RKO (cell line): ENCODE measurements around the gene KRIT1.
"Not testable (repeated sequence)": the region's sequence is repeated elsewhere in the genome, so short reads cannot be mapped to it uniquely, and the experiment has no call there.

Source experiments
- DNase-seq: peaks from one replicate; pipeline ENCODE4 v3.0.0-alpha.2; 2016; ENCODE audit warnings: low spot score

The KRIT1 gene

DNA sequence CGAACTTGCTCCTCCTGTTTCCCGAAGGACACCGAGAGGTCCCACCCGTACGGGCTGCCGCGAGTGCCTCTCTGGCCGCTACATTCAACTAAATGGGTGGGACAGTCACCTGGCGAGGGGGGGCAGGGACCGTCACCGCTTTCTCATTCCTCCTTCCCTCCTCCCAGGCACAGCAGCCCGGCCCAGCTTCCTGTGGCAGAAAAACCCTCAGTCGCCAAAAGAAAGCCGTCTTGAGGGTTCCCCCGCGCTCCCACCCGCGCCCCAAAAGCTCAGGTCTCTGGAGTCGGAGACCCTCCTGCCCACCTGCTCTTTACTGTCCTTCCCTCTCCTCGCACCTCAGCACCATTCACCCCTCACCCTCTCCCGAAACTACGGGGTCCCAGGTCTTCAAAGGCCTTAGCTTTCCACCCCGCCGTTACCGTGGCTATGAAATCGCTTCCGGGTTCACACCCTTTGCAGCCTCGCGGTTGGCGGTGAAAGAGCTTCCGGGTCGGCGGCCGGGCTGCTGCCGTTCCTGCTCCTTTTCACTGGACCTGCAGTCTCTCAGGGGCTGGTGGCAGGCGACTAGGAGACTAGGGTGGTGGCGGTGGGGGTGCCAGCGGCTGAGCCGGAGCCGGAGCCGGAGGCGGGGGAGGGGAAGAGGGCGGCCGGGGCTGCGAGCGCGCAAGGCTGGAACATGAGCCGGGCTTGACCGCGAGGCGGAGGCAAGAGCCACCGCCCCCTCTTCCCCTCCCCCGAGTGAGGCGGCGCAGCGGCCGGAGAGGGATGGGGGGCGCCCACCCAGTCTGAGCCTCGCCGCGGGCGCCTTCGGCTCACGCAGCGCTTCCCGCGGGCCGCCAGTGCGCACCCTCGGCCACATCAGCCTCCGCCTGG is at the start of gene KRIT1, which contains the start of gene ANKIB1:
Gene KRIT1 (minus strand): TSS at position 428 of the 873 bp plus-strand sequence. CDS start 3,779 bp downstream, outside the sequence.
Gene ANKIB1 (plus strand): TSS at position 488 of the 873 bp plus-strand sequence. CDS start 49,005 bp downstream, outside the sequence.
- DNase-seq, result peak; percentile 94

GRCh38 chr7:92295391-92295790 is 49.7 kb upstream of the KRIT1 start:
- no peak for DNase-seq

DNA sequence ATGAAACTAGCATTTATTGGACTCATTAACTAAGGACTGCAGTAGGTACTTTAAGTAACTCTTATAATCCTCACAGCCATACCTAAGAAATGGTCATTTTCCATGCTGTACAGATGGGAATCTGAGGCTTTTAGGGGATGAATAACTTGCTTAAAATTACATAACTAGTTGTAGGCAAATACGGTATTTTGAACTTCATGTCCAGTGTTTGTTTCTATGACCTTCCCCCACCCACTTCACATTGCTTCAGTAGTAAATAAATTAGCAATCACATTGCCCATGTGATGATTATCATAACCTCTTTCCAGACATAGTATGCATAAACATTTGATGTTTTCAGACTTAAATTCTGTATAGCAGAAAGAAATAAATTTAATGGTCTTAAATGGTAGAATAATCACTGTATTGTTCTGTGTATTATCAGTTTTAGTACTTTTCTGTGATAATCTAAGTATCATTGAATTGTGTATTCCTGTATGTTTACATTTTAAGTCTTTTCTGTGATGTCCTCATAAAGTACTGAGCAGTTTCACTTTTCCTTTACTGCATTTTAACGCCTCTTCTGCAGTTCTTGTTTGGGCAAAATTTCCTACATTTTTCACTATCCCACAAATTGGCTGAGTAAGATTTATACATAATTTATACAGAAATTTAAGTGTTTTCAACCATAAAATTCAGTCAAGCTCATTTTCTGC is 48.3 kb upstream of the KRIT1 start:
- DNase-seq, result no peak

DNA sequence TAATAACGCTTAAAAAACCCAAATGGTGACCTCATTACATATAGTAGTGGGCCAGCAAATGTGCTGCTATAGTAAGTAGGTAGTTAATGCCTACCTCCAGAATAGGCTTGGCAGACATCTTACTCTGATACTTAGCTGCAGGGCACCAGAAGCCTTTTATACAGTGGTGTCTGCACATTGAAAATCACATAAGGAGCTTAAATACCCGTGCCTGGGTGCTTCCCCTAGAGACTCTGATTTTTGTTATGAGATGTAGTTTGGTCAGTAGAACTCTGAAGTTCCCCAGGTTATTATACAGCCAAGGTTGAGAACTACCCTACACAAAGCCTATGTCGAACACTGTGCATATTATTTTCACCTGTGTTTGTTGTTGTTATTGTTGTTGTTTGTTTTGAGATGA is 47.3 kb upstream of the KRIT1 start:
- DNase-seq, result no peak

DNA sequence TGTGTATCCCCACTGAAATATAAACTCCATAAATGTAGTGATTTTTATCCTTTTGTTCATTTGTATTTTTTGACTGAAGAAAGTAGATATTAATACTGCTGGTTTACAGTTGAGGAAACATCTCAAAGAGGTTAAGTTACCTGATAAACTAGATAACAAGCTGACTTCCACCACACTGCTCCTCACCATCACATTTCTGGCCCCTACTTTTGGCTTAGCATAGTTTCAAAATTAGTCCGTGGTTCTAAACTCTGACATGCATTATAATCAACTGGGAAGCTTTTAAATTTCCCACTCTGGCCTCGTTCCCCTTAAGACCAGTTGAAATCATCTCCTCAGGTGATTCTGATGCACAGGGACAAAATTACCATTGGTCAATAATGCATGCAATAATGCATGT is 43.6 kb upstream of the KRIT1 start:
- no peak for DNase-seq

DNA sequence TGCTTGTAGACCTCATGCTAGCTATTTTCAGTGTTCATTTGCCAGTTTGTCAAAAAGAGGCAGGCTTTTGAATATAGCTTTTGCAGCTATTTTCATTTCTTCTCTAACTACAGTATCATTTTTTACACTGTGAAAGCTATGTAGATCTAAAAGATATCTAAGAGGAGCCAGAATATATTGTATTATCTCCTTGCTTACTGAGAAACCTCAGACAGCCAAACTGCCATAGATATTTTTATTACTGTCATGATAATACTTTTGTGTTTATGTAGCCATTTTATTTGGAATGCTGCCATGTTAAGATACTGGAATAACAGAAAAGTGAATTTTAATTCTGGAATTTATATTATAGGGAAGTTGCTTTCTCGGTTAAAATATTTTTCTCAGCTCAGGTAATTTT is 37.2 kb upstream of the KRIT1 start:
- no peak for DNase-seq

- DNase-seq, result no peak
These were observed 36.6 kb upstream of the KRIT1 start for GRCh38 chr7:92282221-92282814.

GRCh38 chr7:92281031-92281430 is 35.3 kb upstream of the KRIT1 start:
- no peak for DNase-seq

GRCh38 chr7:92279396-92280031 is 33.8 kb upstream of the KRIT1 start:
- DNase-seq, result no peak

GRCh38 chr7:92276460-92276864 is 30.7 kb upstream of the KRIT1 start:
- no peak for DNase-seq

DNA sequence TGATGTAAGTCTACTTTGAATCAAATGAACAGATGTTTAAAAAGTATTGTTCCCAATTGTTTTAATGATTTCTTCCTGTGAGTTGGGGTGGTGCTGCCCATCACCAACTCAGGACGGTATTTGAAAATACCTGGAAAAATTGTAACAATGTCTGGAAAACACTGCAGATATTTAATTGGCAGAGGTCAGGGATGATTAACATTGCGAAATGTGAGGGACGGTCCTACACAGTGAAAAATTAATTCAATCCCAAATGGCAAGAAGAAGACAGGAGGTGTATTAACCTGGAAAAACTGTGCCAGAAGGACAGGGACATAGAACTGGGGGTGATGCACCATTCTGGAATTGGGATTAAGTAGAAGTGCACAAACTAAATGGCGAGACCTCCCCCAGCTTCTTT is 29.6 kb upstream of the KRIT1 start:
- DNase-seq, result no peak

DNA sequence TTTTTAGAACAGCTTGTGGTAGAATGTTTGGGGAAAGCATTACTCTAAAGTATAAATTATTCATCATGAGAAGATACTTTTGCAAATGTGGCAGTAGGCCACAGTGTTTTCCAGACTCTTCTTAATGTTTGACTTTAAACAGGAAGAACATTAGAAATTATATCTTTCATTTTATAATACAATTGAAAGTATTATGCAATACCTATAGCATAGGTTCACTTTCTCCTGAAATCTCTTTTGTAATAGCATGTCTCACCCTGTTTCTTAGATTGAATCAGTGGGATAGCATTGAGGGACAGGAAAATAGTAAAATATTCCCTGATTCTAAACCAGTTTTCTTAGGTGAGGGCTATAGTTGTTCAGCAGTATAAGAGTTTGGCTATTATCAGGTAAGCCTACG is 23.2 kb upstream of the KRIT1 start:
- DNase-seq, result no peak

DNA sequence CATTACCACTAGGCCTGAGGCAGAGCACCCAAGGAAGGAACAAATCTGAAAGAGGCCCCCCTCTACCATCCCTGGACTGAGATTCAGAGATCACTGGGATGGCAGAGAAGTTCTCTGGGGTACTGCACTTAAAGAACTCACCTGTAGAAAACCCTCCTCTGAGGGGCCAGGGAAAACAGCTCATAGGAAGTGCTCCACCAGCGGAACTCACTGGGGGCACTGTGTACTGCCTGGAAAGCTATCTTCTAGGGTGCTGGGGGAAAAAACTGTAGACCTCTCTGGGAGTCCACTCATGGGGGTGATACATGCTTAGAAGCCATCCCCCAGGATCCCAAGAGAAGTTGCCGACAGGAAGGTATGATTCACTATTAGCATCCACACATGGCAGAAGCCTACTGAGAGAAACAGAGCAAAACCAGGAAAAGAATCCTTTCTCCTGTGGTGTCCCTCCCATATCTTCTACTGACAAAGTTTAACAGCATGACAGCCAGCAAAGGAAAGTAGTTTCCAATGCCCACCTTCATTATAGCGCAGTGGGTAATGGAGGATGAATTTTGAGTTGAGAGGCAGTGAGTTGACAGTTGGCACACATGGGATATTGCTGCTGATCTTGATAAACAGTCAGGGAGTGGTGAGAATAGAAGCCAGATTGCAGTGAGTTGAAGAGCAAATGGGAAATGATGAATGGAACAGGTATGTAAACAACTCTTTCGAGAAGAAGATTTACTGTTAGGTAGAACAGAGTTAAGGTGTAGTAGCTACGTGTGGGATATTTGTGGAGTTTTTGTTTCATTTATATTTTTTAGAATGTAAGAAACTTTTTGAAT is 20.9 kb upstream of the KRIT1 start:
- DNase-seq, result no peak

DNA sequence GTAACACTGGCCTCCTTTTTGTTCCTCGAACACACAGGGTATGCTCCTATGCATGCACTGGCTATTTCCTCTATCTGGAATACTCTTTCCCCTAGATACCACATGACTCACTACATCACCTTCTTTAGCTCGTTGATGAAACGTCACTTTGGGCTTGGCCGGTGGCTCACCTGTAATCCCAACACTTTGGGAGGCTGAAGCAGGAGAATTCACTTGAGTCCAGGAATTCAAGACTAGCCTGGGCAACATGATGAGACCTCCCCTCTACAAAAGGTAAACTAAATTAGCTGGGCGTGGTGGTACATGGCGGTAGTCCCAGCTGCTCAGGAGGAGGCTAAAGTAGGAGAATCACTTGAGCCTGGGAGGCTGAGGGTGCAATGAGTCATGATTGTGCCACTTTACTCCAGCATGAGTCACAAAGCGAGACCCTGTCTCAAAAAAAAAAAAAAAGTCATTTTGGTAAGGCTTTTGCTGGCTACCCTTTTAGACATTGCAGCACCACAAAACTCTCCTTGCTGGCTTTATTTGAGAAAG is 14.6 kb upstream of the KRIT1 start:
- DNase-seq, result no peak

- DNase-seq, result no peak
These were observed 14.0 kb upstream of the KRIT1 start for GRCh38 chr7:92259610-92260247.

- no peak for DNase-seq
These were observed 13.3 kb upstream of the KRIT1 start for GRCh38 chr7:92259062-92259461.

- peak; percentile 43 for DNase-seq
These were observed 9.6 kb upstream of the KRIT1 start for GRCh38 chr7:92255308-92255707.

GRCh38 chr7:92254800-92255199 is 9.1 kb upstream of the KRIT1 start:
- DNase-seq, result not testable (repeated sequence)

GRCh38 chr7:92253251-92253650 is 7.5 kb upstream of the KRIT1 start:
- DNase-seq, result no peak

DNA sequence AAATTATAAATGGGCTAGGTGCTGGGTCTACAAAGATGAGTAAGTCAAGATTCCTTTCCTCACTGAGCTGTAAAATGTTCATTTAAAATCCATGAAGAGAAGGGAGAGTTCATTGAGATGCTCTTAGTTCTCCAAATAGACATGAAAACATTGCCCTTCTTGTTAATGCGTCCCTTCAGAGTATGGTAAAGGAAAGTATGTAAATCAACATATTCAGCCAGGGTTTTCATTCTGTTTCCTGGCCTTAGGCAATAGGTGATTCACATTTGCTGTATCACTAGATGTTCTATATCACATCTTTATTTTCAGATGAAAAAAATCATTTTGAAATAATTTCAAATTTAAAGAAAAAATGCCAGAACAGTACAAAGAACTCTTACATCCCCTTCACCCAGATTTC is 5.5 kb upstream of the KRIT1 start:
- DNase-seq, result no peak

GRCh38 chr7:92250603-92251002 is 4.9 kb upstream of the KRIT1 start:
- no peak for DNase-seq
